Ureter (tissue), 1 donor: Measurements from ENCODE around the gene ANO8. TPM values are rescaled to one million over a fixed set of nuclear protein-coding genes. Genes with fewer than 3 reads are reported as not detected.
"Not testable (repeated sequence)": the region's sequence is repeated elsewhere in the genome, so short reads cannot be mapped to it uniquely, and the experiment has no call there.

ENCODE experiments used
- DNase-seq: peaks from one replicate; pipeline ENCODE4 v3.0.0-alpha.2; 2020; ENCODE audit warnings: low spot score
- total RNA-seq: library from RNA; stranded (reverse); gene quantifications from one replicate; pipeline ENCODE4 v1.2.4, GENCODE V29; 2023
- donor health status: DM: yes; HTN: yes; CAD: no.

ANO8 gene
- total RNA-seq, 1 donor from 2014 or later: 7.9 TPM

GRCh38 chr19:17293605-17294004 lies 41.0 kb downstream of the ANO8 start:
- DNase-seq: no peak

GRCh38 chr19:17292301-17293074 lies 42.2 kb downstream of the ANO8 start:
- DNase-seq: peak; percentile 80

- no peak for DNase-seq
Measured at GRCh38 chr19:17289489-17289888, 45.2 kb downstream of the ANO8 start.

GRCh38 chr19:17286752-17287151 lies 47.9 kb downstream of the ANO8 start:
- no peak for DNase-seq

- DNase-seq: no peak
Measured at GRCh38 chr19:17286263-17286662, 48.4 kb downstream of the ANO8 start.

GRCh38 chr19:17285415-17286135 lies 49.1 kb downstream of the ANO8 start:
- DNase-seq: no peak

- no peak for DNase-seq
Measured at GRCh38 chr19:17283504-17283996, 51.1 kb downstream of the ANO8 start.

- peak; percentile 85 for DNase-seq
Measured at GRCh38 chr19:17282488-17283125, 52.0 kb downstream of the ANO8 start.

GRCh38 chr19:17281391-17282304 lies 53.0 kb downstream of the ANO8 start, which contains the start of gene ANKLE1:
ANKLE1 (plus strand) TSS chr19:17281901; CDS start chr19:17281921, 20 bp downstream.
- no peak for DNase-seq

- no peak for DNase-seq
Measured at GRCh38 chr19:17279436-17279835, 55.2 kb downstream of the ANO8 start.

GRCh38 chr19:17275441-17276175 lies 59.0 kb downstream of the ANO8 start:
- no peak for DNase-seq

GRCh38 chr19:17274892-17275291 lies 59.8 kb downstream of the ANO8 start:
- not testable (repeated sequence) for DNase-seq

Other genes starting within 250 kb of the ANO8 start
- 20.2 TPM for gene USE1, start 119.5 kb downstream of the ANO8 start, total RNA-seq
- gene OCEL1, start 108.6 kb downstream of the ANO8 start, total RNA-seq: 21.9 TPM
- gene NR2F6, start 88.9 kb downstream of the ANO8 start, total RNA-seq: 72.1 TPM
- 7.2 TPM for gene USHBP1, start 70.1 kb downstream of the ANO8 start, total RNA-seq
- gene BABAM1, start 67.4 kb downstream of the ANO8 start, total RNA-seq: 67.7 TPM
- 0.23 TPM for gene ANKLE1, start 53.0 kb downstream of the ANO8 start, total RNA-seq
- 6.3 TPM for gene ABHD8, start 31.4 kb downstream of the ANO8 start, total RNA-seq
- gene MRPL34, start 29.0 kb downstream of the ANO8 start, total RNA-seq: 48.5 TPM
- 32.0 TPM for gene DDA1, start 25.3 kb downstream of the ANO8 start, total RNA-seq
- 30.3 TPM for gene GTPBP3, start 2.7 kb upstream of the ANO8 start, total RNA-seq
- 159 TPM for gene PLVAP, start 42.5 kb upstream of the ANO8 start, total RNA-seq
- 0.86 TPM for gene CCDC194, start 59.3 kb upstream of the ANO8 start, total RNA-seq
- 45.8 TPM for gene BST2, start 70.8 kb upstream of the ANO8 start, total RNA-seq
- 33.0 TPM for gene MVB12A, start 85.2 kb upstream of the ANO8 start, total RNA-seq
- gene TMEM221, start 113.8 kb upstream of the ANO8 start, total RNA-seq: 0.31 TPM
- gene NXNL1, start 126.1 kb upstream of the ANO8 start, total RNA-seq: not detected
- 17.1 TPM for gene SLC27A1, start 135.7 kb upstream of the ANO8 start, total RNA-seq
- gene PGLS, start 176.8 kb upstream of the ANO8 start, total RNA-seq: 91.7 TPM
- gene COLGALT1, start 220.8 kb upstream of the ANO8 start, total RNA-seq: 66.3 TPM